Activated CD4-positive, alpha-beta T cell treated with anti-CD3 and anti-CD28 coated beads, Interleukin-2, amount 10 ng/mL, durations not matched to agents 7 days and 5 days (primary cell): Measurements from ENCODE around the gene P3H2. TPM values are rescaled to one million over a fixed set of nuclear protein-coding genes. Genes with fewer than 3 reads are reported as not detected.
"Not testable (repeated sequence)": the region's sequence is repeated elsewhere in the genome, so short reads cannot be mapped to it uniquely, and the experiment has no call there.

Experiments
- CTCF ChIA-PET: fragments of 350-600 bp; sonication (Branson Sonifier 250); formaldehyde crosslinking; loops from one replicate; lab custom pipeline; 2021; ENCODE audit warnings: antibody characterized with exemption; lab: Charles Lee
- POLR2A ChIA-PET: fragments of 350-600 bp; sonication (Branson Sonifier 250); formaldehyde crosslinking; loops from one replicate; lab custom pipeline; 2021; ENCODE audit warnings: antibody characterized with exemption; lab: Charles Lee
- DNase-seq: peaks from one replicate; pipeline ENCODE4 v3.0.0-alpha.2; 2020
- H3K27ac Mint-ChIP-seq: one replicate; pipeline ENCODE4 v1.8.0; 2021; ENCODE audit warnings: mild to moderate bottlenecking, moderate library complexity, mixed read lengths
- H3K27me3 Mint-ChIP-seq: one replicate; pipeline ENCODE4 v1.8.0; 2021; ENCODE audit warnings: mixed read lengths
- H3K36me3 Mint-ChIP-seq: one replicate; pipeline ENCODE4 v1.8.0; 2021; ENCODE audit warnings: low read depth, mixed read lengths
- H3K4me1 Mint-ChIP-seq: one replicate; pipeline ENCODE4 v1.8.0; 2021; ENCODE audit warnings: mixed read lengths
- H3K4me3 Mint-ChIP-seq: one replicate; pipeline ENCODE4 v1.8.0; 2021; ENCODE audit warnings: mild to moderate bottlenecking, moderate library complexity, mixed read lengths
- H3K9me3 Mint-ChIP-seq: one replicate; pipeline ENCODE4 v1.8.0; 2021; ENCODE audit warnings: mixed read lengths
- total RNA-seq, 2 experiments: library from RNA; stranded (reverse); gene quantifications; one replicate each; pipeline ENCODE4 v1.2.3, GENCODE V29; 2021

P3H2 gene
- total RNA-seq, 2 experiments from 2014 or later: not detected

- Mint-ChIP-seq H3K27me3 (no peaks in the 10 kb centered on the region), H3K36me3 (no peaks in the 10 kb centered on the region), H3K4me1 (peaks cover under 1% of the 10 kb centered on the region), H3K27ac (no peak overlapping the region), H3K4me3 (no peak overlapping the region), H3K9me3 (no peaks in the 10 kb centered on the region)
- DNase-seq: no peak
- ChIA-PET CTCF (interaction anchor here (1.0 kb wide), 1 partner anchor 12 kb away, joined by 3 read pairs; no protein-coding TSS in a partner anchor), POLR2A (no interaction called here)
Observed at GRCh38 chr3:189966843-189967242, 153.9 kb downstream of the P3H2 start.

- Mint-ChIP-seq H3K4me3 (no peak overlapping the region), H3K36me3 (no peaks in the 10 kb centered on the region), H3K27me3 (no peaks in the 10 kb centered on the region), H3K4me1 (peaks cover 9% of the 10 kb centered on the region), H3K9me3 (no peaks in the 10 kb centered on the region), H3K27ac (no peak overlapping the region)
- POLR2A ChIA-PET: no interaction called here
- DNase-seq: no peak
- CTCF ChIA-PET: interaction anchor here (1.5 kb wide), 1 partner anchor 17 kb away, joined by 3 read pairs; no protein-coding TSS in a partner anchor
Observed at GRCh38 chr3:189964623-189965332, 155.9 kb downstream of the P3H2 start.

- CTCF ChIA-PET: interaction anchor here (0.6 kb wide), 2 partner anchors 233 to 745 kb away, joined by 3 read pairs; no protein-coding TSS in a partner anchor
- peaks cover 9% of the 10 kb centered on the region for H3K4me1 Mint-ChIP-seq
- DNase-seq: no peak
Observed at GRCh38 chr3:189962466-189962865, 158.2 kb downstream of the P3H2 start.

DNA sequence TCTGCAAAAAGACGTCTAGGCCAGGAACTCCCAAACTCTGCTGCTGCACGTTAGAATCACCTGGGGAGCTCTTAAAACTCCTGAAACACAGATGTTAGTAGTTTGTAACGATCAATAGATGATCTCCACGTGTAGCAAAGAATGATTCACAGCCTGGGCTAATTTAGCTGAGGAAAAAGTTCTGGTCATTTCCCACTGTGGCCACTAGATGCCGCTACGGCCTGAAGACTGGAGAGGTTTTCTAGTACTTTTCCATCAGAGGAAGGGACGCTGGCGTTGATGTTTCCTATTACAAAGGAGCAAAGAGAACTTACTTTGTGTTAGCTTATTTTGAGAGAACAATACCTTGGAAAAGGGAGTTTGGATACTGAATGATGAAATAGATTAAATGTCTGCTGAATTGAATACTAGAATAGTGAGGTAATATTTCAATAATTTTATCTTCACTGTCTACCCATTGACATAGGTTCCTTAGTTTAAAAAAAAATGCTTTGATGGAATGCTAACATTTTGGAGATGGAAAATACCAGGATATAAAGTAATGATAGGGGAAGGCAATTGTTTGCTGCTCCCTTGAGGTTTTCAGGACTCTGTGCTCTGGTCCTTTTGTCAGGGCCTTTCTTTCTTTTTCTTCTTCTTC, 159.1 kb downstream of the P3H2 start:
- no peak overlapping the region for H3K4me3 Mint-ChIP-seq
- peaks cover 4% of the 10 kb centered on the region for H3K27me3 Mint-ChIP-seq
- ChIA-PET POLR2A (no interaction called here), CTCF (interaction anchor here (0.5 to 1.3 kb wide), 8 partner anchors 9 to 1168 kb away, joined by 3 to 7 read pairs (median 3); partner anchors contain the start of gene CLDN1)
- H3K9me3 Mint-ChIP-seq: no peaks in the 10 kb centered on the region
- no peak overlapping the region for H3K27ac Mint-ChIP-seq
- H3K36me3 Mint-ChIP-seq: no peaks in the 10 kb centered on the region
- DNase-seq: peak; percentile 73
- peaks cover 9% of the 10 kb centered on the region for H3K4me1 Mint-ChIP-seq

More at GRCh38 chr3:189962466-189962865, 158.2 kb downstream of the P3H2 start:
- Mint-ChIP-seq H3K27ac (no peak overlapping the region), H3K9me3 (no peaks in the 10 kb centered on the region), H3K4me3 (no peak overlapping the region), H3K27me3 (peaks cover 4% of the 10 kb centered on the region), H3K36me3 (no peaks in the 10 kb centered on the region)
- POLR2A ChIA-PET: no interaction called here

DNA sequence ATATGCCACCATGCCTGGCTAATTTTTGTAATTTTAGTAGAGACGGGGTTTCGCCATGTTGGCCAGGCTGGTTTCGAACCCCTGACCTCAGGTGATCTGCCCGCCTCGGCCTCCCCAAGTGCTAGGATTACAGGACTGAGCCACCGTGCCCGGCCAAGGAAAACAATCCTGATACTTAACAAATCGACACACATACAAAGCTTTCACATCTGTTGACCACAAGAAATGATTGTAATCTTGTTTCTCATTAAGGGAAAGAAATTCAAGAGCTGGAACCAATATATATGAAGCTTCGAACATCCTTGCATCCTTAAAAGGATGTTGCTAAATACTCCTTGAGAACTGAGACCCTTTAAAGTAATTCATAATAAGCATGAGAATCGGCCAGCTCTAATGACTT, 159.6 kb downstream of the P3H2 start:
- DNase-seq: not testable (repeated sequence)

GRCh38 chr3:189954733-189955665, 165.7 kb downstream of the P3H2 start:
- peaks cover 4% of the 10 kb centered on the region for H3K27me3 Mint-ChIP-seq
- H3K9me3 Mint-ChIP-seq: no peaks in the 10 kb centered on the region
- CTCF ChIA-PET: interaction anchor here (0.9 to 1.6 kb wide), 2 partner anchors 12 to 15 kb away, joined by 3 to 4 read pairs; no protein-coding TSS in a partner anchor
- no peaks in the 10 kb centered on the region for H3K36me3 Mint-ChIP-seq
- DNase-seq: no peak
- no peak overlapping the region for H3K27ac Mint-ChIP-seq
- no peak overlapping the region for H3K4me3 Mint-ChIP-seq
- POLR2A ChIA-PET: no interaction called here
- H3K4me1 Mint-ChIP-seq: no peaks in the 10 kb centered on the region

More for the DNA sequence above, 159.6 kb downstream of the P3H2 start:
- H3K9me3 Mint-ChIP-seq, H3K36me3 Mint-ChIP-seq, H3K27ac Mint-ChIP-seq, POLR2A ChIA-PET, H3K4me1 Mint-ChIP-seq, H3K4me3 Mint-ChIP-seq, H3K27me3 Mint-ChIP-seq: not testable (repeated sequence)
- CTCF ChIA-PET: interaction anchor here (0.5 to 1.3 kb wide), 8 partner anchors 9 to 1169 kb away, joined by 3 to 7 read pairs (median 3); partner anchors contain the start of gene CLDN1

GRCh38 chr3:189953551-189953950, 167.1 kb downstream of the P3H2 start:
- H3K27ac Mint-ChIP-seq: no peak overlapping the region
- CTCF ChIA-PET: interaction anchor here (0.7 kb wide), 1 partner anchor 685 kb away, joined by 3 read pairs; no protein-coding TSS in a partner anchor
- DNase-seq: no peak
- H3K36me3 Mint-ChIP-seq: no peaks in the 10 kb centered on the region
- H3K4me3 Mint-ChIP-seq: no peak overlapping the region
- POLR2A ChIA-PET: no interaction called here
- no peaks in the 10 kb centered on the region for H3K9me3 Mint-ChIP-seq
- H3K27me3 Mint-ChIP-seq: peaks cover 4% of the 10 kb centered on the region
- H3K4me1 Mint-ChIP-seq: peaks cover 2% of the 10 kb centered on the region

DNA sequence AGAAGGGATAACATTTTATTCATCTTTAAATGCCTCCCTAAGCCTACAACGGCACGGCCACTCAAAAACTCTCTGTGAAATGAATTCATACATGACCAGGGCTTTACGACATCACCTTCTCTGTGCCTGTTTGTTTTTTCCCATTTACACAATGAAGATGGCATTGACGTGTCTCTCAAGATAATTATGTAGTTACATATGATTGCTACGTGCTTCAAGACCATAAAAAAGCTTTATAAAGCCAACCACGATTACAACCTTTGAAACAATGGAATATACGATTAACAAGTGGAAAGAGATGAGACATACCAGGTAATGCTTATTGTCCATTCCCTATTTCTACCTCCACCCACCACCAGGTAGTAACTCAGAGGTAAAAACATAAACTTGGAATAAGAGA, 168.4 kb downstream of the P3H2 start:
- Mint-ChIP-seq H3K4me3 (no peak overlapping the region), H3K36me3 (no peaks in the 10 kb centered on the region), H3K9me3 (no peaks in the 10 kb centered on the region), H3K27ac (no peak overlapping the region), H3K4me1 (peaks cover 9% of the 10 kb centered on the region), H3K27me3 (no peaks in the 10 kb centered on the region)
- POLR2A ChIA-PET: no interaction called here
- no peak for DNase-seq
- CTCF ChIA-PET: no interaction called here

- POLR2A ChIA-PET: no interaction called here
- peaks cover 9% of the 10 kb centered on the region for H3K4me1 Mint-ChIP-seq
- H3K36me3 Mint-ChIP-seq: no peaks in the 10 kb centered on the region
- no peak overlapping the region for H3K4me3 Mint-ChIP-seq
- H3K27me3 Mint-ChIP-seq: no peaks in the 10 kb centered on the region
- H3K9me3 Mint-ChIP-seq: no peaks in the 10 kb centered on the region
- H3K27ac Mint-ChIP-seq: no peak overlapping the region
- CTCF ChIA-PET: interaction anchor here (1.3 to 1.4 kb wide), 2 partner anchors 9 to 677 kb away, joined by 3 to 6 read pairs; no protein-coding TSS in a partner anchor
- no peak for DNase-seq
Observed at GRCh38 chr3:189950258-189950657, 170.4 kb downstream of the P3H2 start.

DNA sequence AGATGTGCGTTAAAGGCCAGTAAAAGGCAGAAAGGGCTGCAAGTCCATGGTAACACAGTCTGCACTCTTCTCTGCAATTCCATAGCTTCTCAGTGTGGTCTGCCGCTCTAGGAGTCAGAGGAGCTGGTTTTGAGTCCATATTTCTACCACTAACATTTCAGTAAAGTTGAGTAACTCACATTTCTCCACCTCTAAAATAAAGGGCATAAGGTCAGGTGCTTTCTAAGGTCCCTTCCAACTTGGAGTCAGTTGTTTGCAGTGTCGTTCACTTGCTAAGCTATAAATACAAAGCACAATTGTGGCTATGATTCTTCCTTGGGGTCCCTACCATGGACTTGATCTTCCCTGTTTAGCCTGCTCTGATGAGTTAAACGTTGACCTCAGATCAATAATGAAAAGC, 171.1 kb downstream of the P3H2 start:
- ChIA-PET POLR2A (no interaction called here), CTCF (interaction anchor here (1.4 kb wide), 1 partner anchor 677 kb away, joined by 6 read pairs; no protein-coding TSS in a partner anchor)
- no peak overlapping the region for H3K4me3 Mint-ChIP-seq
- H3K27me3 Mint-ChIP-seq: no peaks in the 10 kb centered on the region
- H3K9me3 Mint-ChIP-seq: no peaks in the 10 kb centered on the region
- H3K27ac Mint-ChIP-seq: no peak overlapping the region
- no peak for DNase-seq
- no peaks in the 10 kb centered on the region for H3K36me3 Mint-ChIP-seq
- peaks cover 9% of the 10 kb centered on the region for H3K4me1 Mint-ChIP-seq

DNA sequence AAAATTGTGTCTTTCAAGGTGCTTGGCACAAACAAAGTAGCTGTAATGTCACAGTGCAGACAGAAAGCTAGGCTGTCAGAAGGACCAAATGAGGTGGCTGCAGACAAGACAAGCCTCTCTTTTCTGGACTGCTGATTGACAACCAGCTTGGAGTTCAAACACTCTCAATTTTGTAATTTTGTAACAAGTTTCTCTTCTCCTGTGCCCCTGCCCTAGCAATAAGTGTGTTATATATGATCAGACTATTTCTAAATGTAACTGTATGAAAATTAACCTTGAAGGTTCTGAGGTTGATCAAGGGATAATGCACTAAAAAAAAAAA, 172.0 kb downstream of the P3H2 start:
- no peak overlapping the region for H3K27ac Mint-ChIP-seq
- CTCF ChIA-PET: interaction anchor here (0.8 to 1.8 kb wide), 5 partner anchors 8 to 681 kb away, joined by 3 to 8 read pairs (median 5); no protein-coding TSS in a partner anchor

More for the DNA sequence above, 172.0 kb downstream of the P3H2 start:
- no peaks in the 10 kb centered on the region for H3K9me3 Mint-ChIP-seq
- POLR2A ChIA-PET: no interaction called here
- no peak for DNase-seq
- H3K4me3 Mint-ChIP-seq: no peak overlapping the region
- no peaks in the 10 kb centered on the region for H3K36me3 Mint-ChIP-seq
- H3K4me1 Mint-ChIP-seq: peaks cover 9% of the 10 kb centered on the region
- H3K27me3 Mint-ChIP-seq: no peaks in the 10 kb centered on the region
